Mesendoderm (in vitro differentiated cells): ENCODE data around the gene ZFPM1.

Experiments used
- DNase-seq: peaks from one replicate; pipeline ENCODE4 v3.0.0; 2013
- H2AK5ac ChIP-seq: 2 replicates; pipeline ENCODE4 v1.6.1; 2013; ENCODE audit warnings: low read length, inconsistent platforms
- H2BK120ac ChIP-seq: 2 replicates; pipeline ENCODE4 v1.6.1; 2013; ENCODE audit warnings: low read depth, mild to moderate bottlenecking, low read length, moderate library complexity, mixed read lengths
- H2BK15ac ChIP-seq: replicated peaks from 2 replicates; pipeline ENCODE4 v1.6.1; 2013; ENCODE audit warnings: low read depth, mild to moderate bottlenecking, moderate library complexity
- H2BK5ac ChIP-seq: 2 replicates; pipeline ENCODE4 v1.6.1; 2013; ENCODE audit warnings: low read length, inconsistent platforms
- H3K18ac ChIP-seq: 2 replicates; pipeline ENCODE4 v1.6.1; 2013; ENCODE audit warnings: mild to moderate bottlenecking, low read length, mixed read lengths
- H3K23ac ChIP-seq: one replicate; pipeline ENCODE4 v1.6.1; 2013; ENCODE audit warnings: low read length
- H3K27ac ChIP-seq: 2 replicates; pipeline ENCODE4 v1.5.1; 2013; ENCODE audit warnings: low read depth, mild to moderate bottlenecking, inconsistent platforms, low read length, moderate library complexity
- H3K27me3 ChIP-seq: 2 replicates; pipeline ENCODE4 v1.6.1; 2013; ENCODE audit warnings: low read length, control low read depth, mild to moderate bottlenecking, inconsistent platforms; ENCODE audit not compliant: insufficient read depth, poor library complexity
- H3K36me3 ChIP-seq: 2 replicates; pipeline ENCODE4 v1.6.1; 2013; ENCODE audit warnings: low read length, inconsistent platforms; ENCODE audit not compliant: control insufficient read depth, insufficient read depth
- H3K4ac ChIP-seq: one replicate; pipeline ENCODE4 v1.6.1; 2013; ENCODE audit warnings: low read depth, mild to moderate bottlenecking, low read length, moderate library complexity
- H3K4me1 ChIP-seq: 2 replicates; pipeline ENCODE4 v1.6.1; 2013; ENCODE audit warnings: low read depth, low read length, inconsistent platforms; ENCODE audit not compliant: control insufficient read depth
- H3K4me2 ChIP-seq: 2 replicates; pipeline ENCODE4 v1.6.1; 2013; ENCODE audit warnings: low read length
- H3K4me3 ChIP-seq: 2 replicates; pipeline ENCODE4 v1.5.1; 2013; ENCODE audit warnings: mild to moderate bottlenecking, low read length
- H3K56ac ChIP-seq: one replicate; pipeline ENCODE4 v1.6.1; 2013; ENCODE audit warnings: low read length
- H3K79me1 ChIP-seq: 2 replicates; pipeline ENCODE4 v1.6.1; 2013; ENCODE audit warnings: low read length, inconsistent platforms
- H3K79me2 ChIP-seq: 2 replicates; pipeline ENCODE4 v1.6.1; 2013; ENCODE audit warnings: mild to moderate bottlenecking, low read length; ENCODE audit not compliant: control insufficient read depth, insufficient read depth
- H3K9ac ChIP-seq: 2 replicates; pipeline ENCODE4 v1.6.1; 2013; ENCODE audit warnings: low read length, inconsistent platforms
- H4K5ac ChIP-seq: one replicate; pipeline ENCODE4 v1.6.1; 2013; ENCODE audit warnings: low read length
- H4K8ac ChIP-seq: one replicate; pipeline ENCODE4 v1.6.1; 2013; ENCODE audit warnings: low read depth, mild to moderate bottlenecking, control low read depth, low read length, moderate library complexity
- WGBS: extraction: QIAGEN DNeasy Blood & Tissue Kit; methylation state at CpG from one replicate; pipeline ENCODE4 v1.1.7; 2013; ENCODE audit warnings: low lambda C conversion rate, missing lambda C conversion rate; ENCODE audit not compliant: insufficient coverage; ENCODE audit errors: extremely low coverage; 5-methylcytosine and 5-hydroxymethylcytosine counted together

Gene ZFPM1

DNA sequence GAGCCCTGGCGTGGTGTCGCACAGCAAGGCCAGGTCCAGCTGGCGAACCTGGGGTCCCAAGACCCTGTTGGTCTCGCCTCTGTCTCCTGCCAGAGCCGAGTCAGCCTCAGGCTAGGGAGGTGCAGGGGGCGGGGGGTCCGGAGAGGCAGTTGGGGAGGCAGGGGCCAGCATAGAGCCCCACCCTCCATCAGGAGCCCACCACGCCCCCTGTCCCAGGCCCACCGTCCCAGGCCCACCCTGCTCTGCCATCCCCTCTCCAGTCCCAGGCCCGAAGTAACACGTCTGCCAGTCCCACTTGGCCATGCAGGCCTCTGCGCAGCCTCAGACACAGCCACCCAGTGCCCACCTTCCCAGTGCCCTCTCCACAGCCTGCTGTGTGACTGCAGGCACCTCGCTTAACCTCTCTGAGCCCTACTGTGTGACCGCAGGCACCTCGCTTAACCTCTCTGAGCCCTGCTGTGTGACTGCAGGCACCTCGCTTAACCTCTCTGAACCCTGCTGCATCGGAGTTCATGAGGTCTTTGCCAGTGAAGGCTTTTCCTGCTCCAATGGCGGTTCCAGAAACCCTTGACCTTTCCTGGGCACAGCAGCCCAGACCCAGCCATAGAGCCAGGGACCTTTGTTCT lies 41.0 kb upstream of the ZFPM1 start:
- no peak overlapping the region for H3K4me3 ChIP-seq
- no peak overlapping the region for H2AK5ac ChIP-seq
- no peaks in the 10 kb centered on the region for H3K79me1 ChIP-seq
- no peaks in the 10 kb centered on the region for H3K27me3 ChIP-seq
- no peak overlapping the region for H4K5ac ChIP-seq
- no peak overlapping the region for H2BK120ac ChIP-seq
- H3K56ac ChIP-seq: no peak overlapping the region
- no peaks in the 10 kb centered on the region for H3K36me3 ChIP-seq
- H3K4me1 ChIP-seq: no peaks in the 10 kb centered on the region
- no peaks in the 10 kb centered on the region for H3K79me2 ChIP-seq
- H3K4ac ChIP-seq: no peak overlapping the region
- H4K8ac ChIP-seq: no peak overlapping the region
- no peak overlapping the region for H3K23ac ChIP-seq
- H2BK5ac ChIP-seq: no peak overlapping the region
- DNase-seq: no peak
- WGBS: no CpG with 5 or more reads among the region's 18 CpGs
- H2BK15ac ChIP-seq: no peak overlapping the region
- no peak overlapping the region for H3K4me2 ChIP-seq
- H3K27ac ChIP-seq: no peak overlapping the region
- no peak overlapping the region for H3K9ac ChIP-seq
- H3K18ac ChIP-seq: no peak overlapping the region

DNA sequence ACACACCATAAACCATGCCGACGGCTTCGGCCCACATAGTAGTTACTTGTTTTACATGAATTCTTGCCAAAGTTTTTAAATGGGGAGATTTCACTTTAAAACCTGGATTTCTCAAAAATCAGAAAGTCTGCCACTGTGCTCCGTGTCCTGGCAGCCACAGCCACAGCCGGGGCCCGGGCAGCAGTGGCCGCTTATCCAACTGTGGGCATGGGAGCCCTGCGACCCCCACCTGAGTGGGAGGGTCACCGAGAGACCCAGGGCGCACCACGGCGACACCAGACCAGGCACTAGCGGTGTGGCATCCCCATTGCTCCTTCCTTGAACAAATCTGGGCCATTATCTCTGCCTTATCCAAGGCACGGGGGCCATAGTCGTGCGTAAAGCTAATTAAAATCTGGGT lies 40.3 kb upstream of the ZFPM1 start:
- Histone ChIP-seq H3K27ac (no peak overlapping the region), H3K36me3 (no peaks in the 10 kb centered on the region), H2AK5ac (no peak overlapping the region), H3K79me2 (no peaks in the 10 kb centered on the region), H4K8ac (no peak overlapping the region), H2BK5ac (no peak overlapping the region), H3K4ac (no peak overlapping the region), H2BK15ac (no peak overlapping the region), H3K4me2 (no peak overlapping the region), H3K23ac (no peak overlapping the region), H2BK120ac (no peak overlapping the region), H3K56ac (no peak overlapping the region), H3K79me1 (no peaks in the 10 kb centered on the region), H3K18ac (no peak overlapping the region), H3K4me3 (no peak overlapping the region), H4K5ac (no peak overlapping the region), H3K4me1 (no peaks in the 10 kb centered on the region), H3K9ac (no peak overlapping the region), H3K27me3 (no peaks in the 10 kb centered on the region)
- no peak for DNase-seq
- WGBS: no CpG with 5 or more reads among the region's 16 CpGs

- H3K9ac ChIP-seq: no peak overlapping the region
- H3K4me2 ChIP-seq: no peak overlapping the region
- no peak overlapping the region for H4K8ac ChIP-seq
- no peak overlapping the region for H2BK120ac ChIP-seq
- no peak overlapping the region for H2BK15ac ChIP-seq
- no peak overlapping the region for H3K23ac ChIP-seq
- H3K18ac ChIP-seq: no peak overlapping the region
- no peaks in the 10 kb centered on the region for H3K36me3 ChIP-seq
- H3K4me3 ChIP-seq: no peak overlapping the region
- H4K5ac ChIP-seq: no peak overlapping the region
- no peak for DNase-seq
- no peak overlapping the region for H3K27ac ChIP-seq
- WGBS: no CpG with 5 or more reads among the region's 12 CpGs
- no peak overlapping the region for H3K4ac ChIP-seq
- H3K79me2 ChIP-seq: no peaks in the 10 kb centered on the region
- no peaks in the 10 kb centered on the region for H3K79me1 ChIP-seq
- no peak overlapping the region for H2AK5ac ChIP-seq
- H3K4me1 ChIP-seq: no peaks in the 10 kb centered on the region
- no peak overlapping the region for H3K56ac ChIP-seq
- no peak overlapping the region for H2BK5ac ChIP-seq
- H3K27me3 ChIP-seq: no peaks in the 10 kb centered on the region
Measured at GRCh38 chr16:88413231-88413630, 39.8 kb upstream of the ZFPM1 start.

DNA sequence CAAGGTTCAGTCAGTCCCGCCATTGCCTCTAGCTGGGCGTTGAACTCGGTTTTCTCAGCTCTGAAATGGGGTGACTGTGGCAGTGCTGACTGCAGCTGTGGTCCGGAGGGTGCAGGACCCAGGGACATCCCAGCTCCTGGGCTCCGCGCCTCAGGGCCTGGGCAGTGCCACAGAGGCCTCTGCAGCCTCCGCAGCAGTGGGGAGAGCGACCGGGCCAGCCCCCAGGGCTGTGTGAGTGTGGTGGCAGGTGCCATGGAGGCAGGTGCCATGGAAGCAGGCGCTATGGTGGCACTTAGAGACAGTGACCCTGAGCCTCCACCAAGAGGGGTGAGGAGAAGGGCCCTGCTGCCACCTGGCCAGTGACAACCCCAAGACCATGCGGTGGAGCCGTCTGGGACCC lies 39.4 kb upstream of the ZFPM1 start:
- H3K23ac ChIP-seq: no peak overlapping the region
- H2BK15ac ChIP-seq: no peak overlapping the region
- no peak overlapping the region for H3K4me2 ChIP-seq
- no peak overlapping the region for H2AK5ac ChIP-seq
- H3K4me1 ChIP-seq: no peaks in the 10 kb centered on the region
- H3K79me2 ChIP-seq: no peaks in the 10 kb centered on the region
- H3K18ac ChIP-seq: no peak overlapping the region
- H3K36me3 ChIP-seq: no peaks in the 10 kb centered on the region
- H3K9ac ChIP-seq: no peak overlapping the region
- H4K5ac ChIP-seq: no peak overlapping the region
- H3K56ac ChIP-seq: no peak overlapping the region
- no peak overlapping the region for H3K4me3 ChIP-seq
- no peaks in the 10 kb centered on the region for H3K79me1 ChIP-seq
- no peaks in the 10 kb centered on the region for H3K27me3 ChIP-seq
- no CpG with 5 or more reads among the region's 12 CpGs for WGBS
- H3K4ac ChIP-seq: no peak overlapping the region
- H4K8ac ChIP-seq: no peak overlapping the region
- H3K27ac ChIP-seq: no peak overlapping the region
- no peak overlapping the region for H2BK120ac ChIP-seq
- DNase-seq: no peak
- H2BK5ac ChIP-seq: no peak overlapping the region

DNA sequence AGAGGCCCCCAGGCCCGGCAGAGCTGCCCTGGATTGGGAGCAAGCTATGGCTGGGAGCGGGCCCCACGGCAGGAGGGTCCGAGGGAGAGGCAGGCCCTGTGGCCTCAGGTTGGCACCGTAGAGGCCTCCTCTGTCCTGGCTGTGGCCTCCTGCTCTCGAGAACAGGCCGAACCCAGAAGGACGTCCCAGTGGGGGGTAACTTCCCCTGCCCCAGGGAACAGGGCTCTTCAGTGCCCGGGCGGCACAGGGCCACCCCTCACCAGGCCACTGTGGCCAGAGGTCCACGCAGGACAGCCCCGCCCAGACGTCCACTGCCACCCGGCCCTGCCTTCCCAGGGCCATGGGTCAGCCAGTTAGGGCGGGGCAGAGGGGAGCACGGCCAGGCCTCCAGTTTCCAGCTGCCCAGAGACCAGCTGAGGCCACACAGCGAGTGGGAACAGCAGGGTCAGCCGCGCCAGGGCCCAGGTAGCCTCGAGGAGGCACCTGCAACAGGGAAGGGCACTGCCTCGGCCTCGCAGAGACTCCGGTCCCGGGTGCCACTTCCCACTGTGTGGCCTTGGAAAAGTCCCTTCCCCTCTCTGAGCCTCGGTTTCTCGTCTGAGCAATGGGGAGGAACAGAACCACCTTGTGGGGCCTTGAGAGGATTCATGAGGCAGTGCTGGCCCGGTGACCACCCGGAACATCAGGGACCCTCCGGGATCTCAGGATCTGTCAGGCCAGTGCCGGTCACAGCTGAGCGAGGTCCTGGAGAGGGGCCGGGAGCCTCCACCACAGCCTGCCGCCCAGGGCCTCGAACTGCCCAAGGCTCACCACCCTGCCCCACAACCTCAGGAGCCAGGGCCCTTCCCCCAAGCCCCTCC lies 38.3 kb upstream of the ZFPM1 start:
- Histone ChIP-seq H3K23ac (no peak overlapping the region), H3K27me3 (no peaks in the 10 kb centered on the region), H3K79me2 (no peaks in the 10 kb centered on the region), H3K36me3 (no peaks in the 10 kb centered on the region), H3K56ac (no peak overlapping the region), H4K5ac (no peak overlapping the region), H2BK120ac (no peak overlapping the region), H3K79me1 (no peaks in the 10 kb centered on the region), H3K4me2 (no peak overlapping the region), H3K4me1 (no peaks in the 10 kb centered on the region), H3K18ac (no peak overlapping the region), H3K9ac (no peak overlapping the region), H4K8ac (no peak overlapping the region), H2BK5ac (no peak overlapping the region), H3K4ac (no peak overlapping the region), H2BK15ac (no peak overlapping the region), H3K4me3 (no peak overlapping the region), H2AK5ac (no peak overlapping the region), H3K27ac (no peak overlapping the region)
- WGBS: no CpG with 5 or more reads among the region's 34 CpGs
- DNase-seq: no peak
